Activated naive CD4-positive, alpha-beta T cell (primary cell): ENCODE results near the gene DNAJC1.

Experiments used
- DNase-seq, 4 experiments: peaks; one replicate each; lab custom pipeline; 2025; lab: John Stamatoyannopoulos, UW

Gene DNAJC1

GRCh38 chr10:21961847-21962246 is 41.7 kb downstream of the DNAJC1 start:
- no peak for DNase-seq

GRCh38 chr10:21959998-21960397 is 43.5 kb downstream of the DNAJC1 start:
- no peak for DNase-seq

- no peak for DNase-seq
Measured at GRCh38 chr10:21954690-21955089, 48.8 kb downstream of the DNAJC1 start.

- no peak for DNase-seq
Measured at GRCh38 chr10:21954132-21954531, 49.4 kb downstream of the DNAJC1 start.

GRCh38 chr10:21953585-21954057 is 49.9 kb downstream of the DNAJC1 start:
- DNase-seq, result no peak

GRCh38 chr10:21950566-21950965 is 53.0 kb downstream of the DNAJC1 start:
- DNase-seq, result no peak

- no peak for DNase-seq
Measured at GRCh38 chr10:21946946-21947345, 56.6 kb downstream of the DNAJC1 start.

GRCh38 chr10:21944727-21945386 is 58.7 kb downstream of the DNAJC1 start:
- no peak for DNase-seq

- DNase-seq, result no peak
Measured at GRCh38 chr10:21943633-21944265, 59.8 kb downstream of the DNAJC1 start.

GRCh38 chr10:21935439-21936023 is 68.0 kb downstream of the DNAJC1 start:
- DNase-seq, result no peak

GRCh38 chr10:21934307-21934706 is 69.2 kb downstream of the DNAJC1 start:
- DNase-seq, result no peak

GRCh38 chr10:21929070-21929469 is 74.5 kb downstream of the DNAJC1 start:
- DNase-seq, result no peak

GRCh38 chr10:21927631-21928353 is 75.7 kb downstream of the DNAJC1 start:
- DNase-seq, result no peak

GRCh38 chr10:21926949-21927348 is 76.6 kb downstream of the DNAJC1 start:
- DNase-seq, result no peak

- DNase-seq, result no peak
Measured at GRCh38 chr10:21926358-21926925, 77.1 kb downstream of the DNAJC1 start.

- DNase-seq, result no peak
Measured at GRCh38 chr10:21925851-21926250, 77.7 kb downstream of the DNAJC1 start.

GRCh38 chr10:21924511-21924910 is 79.0 kb downstream of the DNAJC1 start:
- DNase-seq, result no peak

- no peak for DNase-seq
Measured at GRCh38 chr10:21920633-21921032, 82.9 kb downstream of the DNAJC1 start.

- no peak for DNase-seq
Measured at GRCh38 chr10:21919906-21920305, 83.6 kb downstream of the DNAJC1 start.

GRCh38 chr10:21919117-21919516 is 84.4 kb downstream of the DNAJC1 start:
- no peak for DNase-seq

- DNase-seq, result no peak
Measured at GRCh38 chr10:21912625-21913024, 90.9 kb downstream of the DNAJC1 start.

- DNase-seq, result no peak
Measured at GRCh38 chr10:21910798-21911197, 92.7 kb downstream of the DNAJC1 start.
